GM18867 (cell line): ENCODE data around the gene CDC37L1.
"Not testable (repeated sequence)": the region's sequence is repeated elsewhere in the genome, so short reads cannot be mapped to it uniquely, and the experiment has no call there.

Experiments used
- ATAC-seq: cut with Tn5 transposase; IDR thresholded peaks from one replicate; pipeline ENCODE4 v1.9.1; 2021; ENCODE audit warnings: mild to moderate bottlenecking, moderate library complexity; ENCODE audit not compliant: unreplicated experiment

The CDC37L1 gene

GRCh38 chr9:4679268-4680172 lies at the start of gene CDC37L1:
Gene CDC37L1, plus strand, starts transcription at chr9:4679569. Its CDS starts 199 bp downstream, at chr9:4679768.
- ATAC-seq, result peak; percentile 97

- ATAC-seq, result no peak
Observed at GRCh38 chr9:4630836-4631235, 48.5 kb upstream of the CDC37L1 start.

- ATAC-seq, result no peak
Observed at GRCh38 chr9:4638968-4639367, 40.4 kb upstream of the CDC37L1 start.

- no peak for ATAC-seq
Observed at GRCh38 chr9:4639420-4639819, 39.9 kb upstream of the CDC37L1 start.

GRCh38 chr9:4640027-4640426 lies 39.3 kb upstream of the CDC37L1 start:
- ATAC-seq, result no peak

- ATAC-seq, result no peak
Observed at GRCh38 chr9:4642351-4642750, 37.0 kb upstream of the CDC37L1 start.

- no peak for ATAC-seq
Observed at GRCh38 chr9:4654084-4654483, 25.3 kb upstream of the CDC37L1 start.

GRCh38 chr9:4654538-4654937 lies 24.8 kb upstream of the CDC37L1 start:
- no peak for ATAC-seq

- ATAC-seq, result not testable (repeated sequence)
Observed at GRCh38 chr9:4656196-4656595, 23.2 kb upstream of the CDC37L1 start.

GRCh38 chr9:4656621-4657020 lies 22.7 kb upstream of the CDC37L1 start:
- no peak for ATAC-seq

- no peak for ATAC-seq
Observed at GRCh38 chr9:4657426-4658159, 21.8 kb upstream of the CDC37L1 start.

- ATAC-seq, result not testable (repeated sequence)
Observed at GRCh38 chr9:4660665-4661064, 18.7 kb upstream of the CDC37L1 start.

- no peak for ATAC-seq
Observed at GRCh38 chr9:4661165-4661564, 18.2 kb upstream of the CDC37L1 start.

GRCh38 chr9:4661611-4662010 lies 17.8 kb upstream of the CDC37L1 start:
- ATAC-seq, result no peak

GRCh38 chr9:4662108-4662988 lies 17.0 kb upstream of the CDC37L1 start, which contains the start of gene PLPP6:
Gene PLPP6, plus strand, starts transcription at chr9:4662294. Its CDS starts 82 bp downstream, at chr9:4662376.
- peak; percentile 81 for ATAC-seq

GRCh38 chr9:4662989-4663792 lies 16.2 kb upstream of the CDC37L1 start:
- no peak for ATAC-seq

- ATAC-seq, result no peak
Observed at GRCh38 chr9:4663956-4664355, 15.4 kb upstream of the CDC37L1 start.

GRCh38 chr9:4665357-4665756 lies 14.0 kb upstream of the CDC37L1 start:
- ATAC-seq, result no peak

GRCh38 chr9:4666042-4666699 lies 13.2 kb upstream of the CDC37L1 start, which contains the start of gene SPATA6L:
Gene SPATA6L, minus strand, starts transcription at chr9:4666480. Its CDS starts 230 bp downstream, at chr9:4666250.
- peak; percentile 36 for ATAC-seq
